Breast epithelium (tissue), 4 donors: ENCODE results near the gene MCRS1. TPM values are rescaled to one million over a fixed set of nuclear protein-coding genes. Genes with fewer than 3 reads are reported as not detected.

Experiments
- DNase-seq, 2 donors: peaks; one replicate each; pipeline ENCODE4 v3.0.0-alpha.2; 2019; ENCODE audit warnings: low spot score in 2 of 2
- H3K27ac ChIP-seq, 2 donors: fragments of 200-600 bp; sonication (generic) in 1 of 2; one replicate each; pipeline ENCODE4 v1.5.1; 2016 to 2019; ENCODE audit warnings: mild to moderate bottlenecking in 1 of 2
- H3K27me3 ChIP-seq, 2 donors: fragments of 200-600 bp; sonication (generic) in 1 of 2; one replicate each; pipeline versions ENCODE4 v1.5.1 to v1.6.0; 2017 to 2019; ENCODE audit warnings: control low read depth in 1 of 2, mild to moderate bottlenecking in 1 of 2
- H3K36me3 ChIP-seq: fragments of 200-600 bp; one replicate; pipeline ENCODE4 v1.5.1; 2019
- H3K4me1 ChIP-seq, 2 donors: fragments of 200-600 bp; sonication (generic); one replicate each; pipeline ENCODE4 v1.5.1; 2016 to 2019; ENCODE audit warnings: control low read depth in 1 of 2
- H3K4me3 ChIP-seq, 3 donors: fragments of 200-600 bp; sonication (generic); 1 replicate in 2 of 3; 2 replicates in 1 of 3; pipeline ENCODE4 v1.5.1; 2016 to 2019; ENCODE audit warnings: mild to moderate bottlenecking in 3 of 3, moderate library complexity in 2 of 3
- H3K9me3 ChIP-seq, 2 donors: fragments of 200-600 bp; sonication (generic) in 1 of 2; one replicate each; pipeline ENCODE4 v1.5.1; 2016 to 2019; ENCODE audit warnings: control low read depth in 1 of 2
- POLR2A ChIP-seq: fragments of 450-650 bp; IDR thresholded peaks from one replicate; pipeline ENCODE4 v1.6.1; 2016; ENCODE audit warnings: antibody characterized with exemption, mild to moderate bottlenecking, moderate library complexity
- POLR2AphosphoS5 ChIP-seq, 3 donors: sonication (generic); formaldehyde crosslinking; IDR thresholded peaks; one replicate each; pipeline ENCODE4 v1.6.1; 2017; ENCODE audit warnings: antibody characterized with exemption in 3 of 3
- intact Hi-C: fragments of 100-400 bp; cut with DNase I; formaldehyde crosslinking; loops from one replicate; pipeline ENCODE4 v1.15.1; 2023; ENCODE audit warnings: low total_unique reads
- total RNA-seq, 3 donors: library from RNA; depleted of rRNA; stranded (reverse); fragments of >200 nt; gene quantifications; one replicate each; pipeline ENCODE4 v1.1.0, GENCODE V29; 2016
- TF ChIP-seq, protein P1 (sequence below), 3 donors: fragments of 450-650 bp; IDR thresholded peaks; one replicate each; pipeline ENCODE4 v1.5.1; 2016 to 2017; ENCODE audit warnings: antibody characterized with exemption in 3 of 3, mild to moderate bottlenecking in 3 of 3, moderate library complexity in 3 of 3

Gene MCRS1
- total RNA-seq, 3 donors from 2014 or later = 37.6 to 52.4 (median 52.1) TPM

- DNase-seq = no peak
- H3K27me3 ChIP-seq = no peaks in the 10 kb centered on the region
- no peaks in the 10 kb centered on the region for H3K36me3 ChIP-seq
- no peaks in the 10 kb centered on the region for H3K9me3 ChIP-seq
- H3K4me1 ChIP-seq = no peaks in the 10 kb centered on the region
- H3K4me3 ChIP-seq = no peak overlapping the region
- H3K27ac ChIP-seq = no peak overlapping the region
- TF ChIP-seq, protein P1, sequence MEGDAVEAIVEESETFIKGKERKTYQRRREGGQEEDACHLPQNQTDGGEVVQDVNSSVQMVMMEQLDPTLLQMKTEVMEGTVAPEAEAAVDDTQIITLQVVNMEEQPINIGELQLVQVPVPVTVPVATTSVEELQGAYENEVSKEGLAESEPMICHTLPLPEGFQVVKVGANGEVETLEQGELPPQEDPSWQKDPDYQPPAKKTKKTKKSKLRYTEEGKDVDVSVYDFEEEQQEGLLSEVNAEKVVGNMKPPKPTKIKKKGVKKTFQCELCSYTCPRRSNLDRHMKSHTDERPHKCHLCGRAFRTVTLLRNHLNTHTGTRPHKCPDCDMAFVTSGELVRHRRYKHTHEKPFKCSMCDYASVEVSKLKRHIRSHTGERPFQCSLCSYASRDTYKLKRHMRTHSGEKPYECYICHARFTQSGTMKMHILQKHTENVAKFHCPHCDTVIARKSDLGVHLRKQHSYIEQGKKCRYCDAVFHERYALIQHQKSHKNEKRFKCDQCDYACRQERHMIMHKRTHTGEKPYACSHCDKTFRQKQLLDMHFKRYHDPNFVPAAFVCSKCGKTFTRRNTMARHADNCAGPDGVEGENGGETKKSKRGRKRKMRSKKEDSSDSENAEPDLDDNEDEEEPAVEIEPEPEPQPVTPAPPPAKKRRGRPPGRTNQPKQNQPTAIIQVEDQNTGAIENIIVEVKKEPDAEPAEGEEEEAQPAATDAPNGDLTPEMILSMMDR (IDR thresholded peaks at IDR 0.05) = no peak
- no peak for TF ChIP-seq POLR2A
- TF ChIP-seq POLR2AphosphoS5 (IDR thresholded peaks at IDR 0.05) = no peak
- intact Hi-C loops = no loop called here
Measured at GRCh38 chr12:49554266-49554665, 13.7 kb downstream of the MCRS1 start.

DNA sequence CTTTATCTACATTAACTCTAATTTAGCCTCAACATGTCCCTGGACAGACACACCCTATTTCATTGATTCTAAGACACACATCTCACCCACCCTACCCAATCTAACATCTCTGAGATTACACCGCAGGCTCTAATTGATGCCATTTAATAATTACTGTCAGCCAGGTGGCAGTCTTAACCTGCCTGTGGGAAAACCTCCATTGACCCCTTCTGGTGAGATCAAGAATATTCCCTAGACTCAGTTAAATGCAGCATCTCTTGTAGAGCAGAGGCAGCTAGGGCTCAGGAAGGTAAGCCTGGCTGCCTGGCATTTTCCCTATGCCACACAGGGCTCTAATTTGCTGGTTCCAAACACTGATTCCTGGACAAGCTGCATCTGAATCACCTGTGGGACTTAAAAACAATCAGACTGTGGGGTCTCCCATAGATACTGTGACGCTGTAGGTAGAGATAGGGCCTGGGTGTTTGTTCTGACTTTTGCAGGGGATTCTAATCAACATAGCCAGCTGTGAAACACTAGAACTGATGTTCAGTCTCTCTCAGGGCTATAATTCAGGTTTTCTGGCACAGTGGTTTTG is 14.3 kb downstream of the MCRS1 start:
- Histone ChIP-seq H3K4me3 (no peak overlapping the region), H3K4me1 (peaks cover 0 to 2% of the 10 kb centered on the region in 2 donors), H3K27ac (no peak overlapping the region), H3K9me3 (no peaks in the 10 kb centered on the region), H3K27me3 (no peaks in the 10 kb centered on the region), H3K36me3 (no peaks in the 10 kb centered on the region)
- DNase-seq = no peak
- intact Hi-C loops = no loop called here
- TF ChIP-seq POLR2A (no peak), POLR2AphosphoS5 (IDR thresholded peaks at IDR 0.05) (no peak)
- TF ChIP-seq, protein P1 (IDR thresholded peaks at IDR 0.05) = peak in 2 of 3 donors; percentile 19 to 51

DNA sequence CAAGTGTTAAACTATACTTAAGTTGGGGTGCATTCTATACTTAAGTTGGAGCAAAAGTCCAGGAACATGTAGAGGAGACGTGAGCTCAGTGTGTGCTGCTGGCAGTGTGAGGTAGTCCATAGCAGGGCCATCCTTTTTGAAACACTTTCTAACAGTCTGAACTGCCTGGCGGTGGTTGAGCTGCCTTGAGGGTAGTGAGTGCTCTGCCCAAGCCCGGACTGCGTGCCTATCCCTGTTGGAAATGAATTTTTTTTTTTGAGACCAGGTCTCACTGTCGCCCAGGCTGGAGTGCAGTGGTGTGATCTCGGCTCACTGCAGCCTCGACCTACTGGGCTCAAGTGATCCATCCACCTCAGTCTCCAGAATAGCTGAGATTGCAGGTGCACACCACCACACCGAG is 15.0 kb downstream of the MCRS1 start:
- DNase-seq = no peak
- no peak overlapping the region for H3K27ac ChIP-seq
- intact Hi-C loops = no loop called here
- no peak overlapping the region for H3K4me3 ChIP-seq
- no peak for TF ChIP-seq POLR2A
- TF ChIP-seq POLR2AphosphoS5 (IDR thresholded peaks at IDR 0.05) = no peak
- TF ChIP-seq, protein P1 (IDR thresholded peaks at IDR 0.05) = no peak
- H3K27me3 ChIP-seq = no peaks in the 10 kb centered on the region
- H3K9me3 ChIP-seq = no peaks in the 10 kb centered on the region
- H3K36me3 ChIP-seq = no peaks in the 10 kb centered on the region
- peaks cover 0 to 9% of the 10 kb centered on the region in 2 donors for H3K4me1 ChIP-seq

DNA sequence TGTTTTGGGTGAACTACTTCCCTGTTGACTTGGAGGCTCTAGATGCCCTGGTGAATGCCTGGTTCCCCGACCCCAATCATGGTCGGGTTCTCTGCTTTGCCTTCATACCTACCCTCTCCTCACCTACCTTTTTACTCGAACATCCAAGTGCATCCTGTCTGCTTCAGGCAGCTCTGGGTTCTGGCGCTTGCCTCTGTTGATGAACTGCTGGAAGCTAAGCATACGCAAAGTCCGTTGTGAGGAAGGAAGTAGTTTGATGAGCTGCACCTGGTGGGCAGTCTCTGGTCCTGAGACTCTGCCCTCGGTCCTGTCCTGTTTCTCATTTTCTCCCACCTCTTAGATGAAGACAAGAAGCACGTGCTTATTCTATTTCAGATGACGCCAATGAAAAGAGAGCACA is 15.5 kb downstream of the MCRS1 start:
- intact Hi-C loops = no loop called here
- TF ChIP-seq POLR2A = no peak
- TF ChIP-seq, protein P1 (IDR thresholded peaks at IDR 0.05) = no peak
- no peak for TF ChIP-seq POLR2AphosphoS5 (IDR thresholded peaks at IDR 0.05)
- no peaks in the 10 kb centered on the region for H3K9me3 ChIP-seq

DNA sequence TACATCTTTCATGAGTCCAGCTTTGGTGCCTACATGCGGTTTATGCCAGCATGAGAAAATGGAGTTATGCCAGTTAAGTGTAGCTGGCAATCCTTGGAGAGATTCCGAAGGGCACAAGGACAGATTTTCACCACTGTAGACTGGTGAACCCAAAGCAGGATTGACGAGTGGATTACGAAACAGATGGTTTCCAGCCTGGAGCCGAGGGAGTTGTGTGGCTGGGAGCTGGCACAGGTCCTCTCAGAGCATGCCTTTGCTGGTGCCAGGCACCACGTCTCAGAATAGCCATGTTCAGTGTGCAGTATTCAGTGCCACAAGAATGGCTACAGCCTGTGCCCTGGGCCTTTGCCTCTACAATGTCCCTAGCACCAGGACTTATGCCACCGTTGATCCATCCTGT is 15.9 kb downstream of the MCRS1 start:
- H3K27ac ChIP-seq = peak overlapping the region; percentile 54 to 67
- DNase-seq = peak in 1 of 2 donors; percentile 85
- TF ChIP-seq POLR2A (no peak), POLR2AphosphoS5 (IDR thresholded peaks at IDR 0.05) (peak in 1 of 3 donors; percentile 22)
- TF ChIP-seq, protein P1 (IDR thresholded peaks at IDR 0.05) = no peak
- intact Hi-C loops = no loop called here
- no peaks in the 10 kb centered on the region for H3K36me3 ChIP-seq
- H3K4me3 ChIP-seq = no peak overlapping the region
- no peaks in the 10 kb centered on the region for H3K9me3 ChIP-seq
- peaks cover 0 to 5% of the 10 kb centered on the region in 2 donors for H3K27me3 ChIP-seq
- peaks cover 0 to 9% of the 10 kb centered on the region in 2 donors for H3K4me1 ChIP-seq

More for the DNA sequence above, 15.5 kb downstream of the MCRS1 start:
- no peak for DNase-seq
- no peaks in the 10 kb centered on the region for H3K36me3 ChIP-seq
- no peak overlapping the region for H3K4me3 ChIP-seq
- H3K4me1 ChIP-seq = peaks cover 0 to 9% of the 10 kb centered on the region in 2 donors
- peak overlapping the region in 1 of 2 donors; percentile 67 for H3K27ac ChIP-seq
- peaks cover 0 to under 1% of the 10 kb centered on the region in 2 donors for H3K27me3 ChIP-seq
